ENCODE results near the gene CNTRL.
"Not testable (repeated sequence)": the region's sequence is repeated elsewhere in the genome, so short reads cannot be mapped to it uniquely, and the experiment has no call there.

The CNTRL gene

DNA sequence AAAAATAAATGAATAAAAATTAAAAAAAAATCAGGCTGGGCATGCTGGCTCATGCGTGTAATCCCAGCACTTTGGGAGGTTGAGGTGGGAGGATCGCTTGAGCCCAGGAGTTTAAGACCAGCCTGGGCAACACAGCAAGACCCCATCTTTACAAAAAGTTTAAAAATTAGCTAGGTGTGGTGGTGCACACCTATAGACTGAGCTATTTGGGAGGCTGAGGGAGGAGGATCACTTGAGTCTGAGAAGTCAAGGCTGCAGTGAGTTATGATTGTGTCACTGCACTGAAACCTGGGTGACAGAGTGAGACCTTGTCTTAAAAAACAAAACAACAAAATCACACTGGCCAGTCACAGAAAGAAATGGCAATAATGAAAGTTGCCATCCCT is 3.4 kb upstream of the CNTRL start:
- peak; percentile 50 for DNase-seq

DNA sequence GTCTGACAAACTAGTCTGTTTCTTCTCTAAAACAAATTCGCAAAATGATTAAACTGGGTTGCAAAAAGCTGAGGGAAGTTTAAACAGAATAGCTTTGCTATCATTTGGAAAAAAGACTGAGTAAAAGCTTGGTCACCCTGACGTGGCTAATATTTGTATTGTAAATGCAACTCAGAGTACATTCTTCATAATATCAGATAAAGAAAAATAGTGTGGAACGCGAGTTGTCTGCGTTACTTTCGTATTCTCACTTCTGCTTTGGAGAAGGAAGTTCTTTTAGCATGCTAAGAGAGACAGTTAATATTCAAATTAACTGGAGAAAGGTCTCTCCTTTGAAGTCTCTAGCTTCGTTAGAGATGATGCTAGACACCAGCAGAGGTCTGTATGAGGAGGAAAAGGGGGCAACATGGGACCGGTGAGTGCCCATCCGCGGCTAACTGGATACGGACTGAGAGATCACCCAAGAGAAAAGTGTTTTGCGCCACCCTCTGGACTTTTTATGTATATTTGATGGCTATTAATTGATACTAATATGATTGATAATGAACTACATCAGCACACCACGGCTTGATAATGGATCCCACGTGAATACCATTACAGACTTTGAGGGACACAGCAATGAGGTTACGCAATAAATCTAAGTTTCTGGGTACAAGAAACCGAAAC is 2.9 kb upstream of the CNTRL start:
- peak; percentile 50 for DNase-seq

DNA sequence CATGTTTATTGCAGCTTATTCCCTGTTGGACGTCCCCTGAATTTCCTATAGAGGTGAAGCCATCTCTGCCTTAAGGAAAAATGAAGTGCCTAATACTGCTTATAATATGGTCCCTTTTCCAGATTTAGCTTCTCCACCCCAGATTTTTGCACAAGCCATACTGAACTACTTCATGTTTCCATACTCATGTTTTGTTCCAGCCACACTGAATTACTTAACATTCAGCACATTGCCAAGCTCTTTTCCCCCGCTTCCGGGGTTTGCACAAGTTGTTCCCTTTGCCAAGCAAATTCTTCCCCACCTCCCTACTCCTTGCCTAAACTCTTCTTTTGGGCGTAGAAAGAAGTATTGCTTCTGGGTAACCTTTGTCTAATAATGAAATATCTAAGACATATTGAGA is 1.7 kb upstream of the CNTRL start:
- no peak for DNase-seq

DNA sequence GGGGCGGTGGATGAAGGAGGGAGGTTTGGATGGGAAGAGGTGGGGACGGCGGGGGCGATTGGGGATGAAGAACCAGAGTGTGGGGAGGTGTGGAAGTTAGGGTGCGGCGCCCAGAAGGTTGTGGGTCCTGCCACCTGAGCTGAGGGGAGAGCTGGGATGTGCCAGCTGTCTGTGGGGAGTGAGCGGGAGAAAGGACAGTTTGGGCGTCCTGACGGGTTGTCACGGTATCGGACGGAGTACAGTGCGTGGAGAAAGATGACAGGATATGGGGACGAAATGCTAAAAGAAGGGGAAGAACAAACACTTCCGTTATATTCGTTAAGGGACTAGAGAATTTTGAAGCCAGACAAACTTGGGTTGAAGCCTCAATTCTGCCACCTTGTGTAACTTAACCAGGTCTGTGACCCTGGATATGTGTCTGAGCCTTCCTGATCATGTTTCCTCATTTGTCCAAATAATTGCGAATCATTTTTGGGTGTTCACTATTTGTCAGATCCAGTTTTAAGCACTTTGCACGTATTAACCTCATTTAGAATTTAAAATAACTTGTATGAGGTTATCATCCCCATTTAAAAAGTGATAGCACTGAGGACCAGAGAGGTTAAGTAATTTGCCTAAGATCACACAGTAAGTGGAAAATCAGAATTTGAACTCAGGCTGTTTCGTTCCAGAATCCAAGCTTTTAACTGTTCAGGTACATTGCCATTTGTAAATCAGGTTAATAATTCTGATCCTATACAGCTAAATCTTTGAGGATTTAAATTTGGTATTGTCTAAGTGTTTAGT is 689 bp downstream of the CNTRL start:
- no peak for DNase-seq

- no peak for DNase-seq
These were observed 7.3 kb downstream of the CNTRL start for GRCh38 chr9:121082075-121082474.

- no peak for DNase-seq
These were observed 10.9 kb downstream of the CNTRL start for GRCh38 chr9:121085661-121086060.

DNA sequence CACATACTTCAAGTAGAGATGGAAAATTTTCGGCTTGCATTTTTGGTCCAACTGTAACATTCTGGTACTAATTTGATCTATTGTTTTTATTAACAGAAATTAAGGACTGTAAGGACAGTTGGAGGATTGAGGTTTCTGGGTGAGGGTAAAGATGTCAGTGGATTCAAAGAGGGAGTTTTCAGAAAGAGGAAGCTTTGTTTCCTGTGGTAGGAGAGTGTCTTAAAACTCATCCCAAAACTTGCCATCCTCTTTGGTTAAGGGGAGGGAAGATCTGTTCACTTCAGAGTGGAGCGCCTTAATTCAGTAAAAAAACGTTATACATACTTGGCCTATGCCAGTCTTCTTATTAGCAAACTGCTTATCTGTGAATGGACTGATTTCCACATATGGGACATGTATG is 13.8 kb downstream of the CNTRL start:
- DNase-seq = no peak

DNA sequence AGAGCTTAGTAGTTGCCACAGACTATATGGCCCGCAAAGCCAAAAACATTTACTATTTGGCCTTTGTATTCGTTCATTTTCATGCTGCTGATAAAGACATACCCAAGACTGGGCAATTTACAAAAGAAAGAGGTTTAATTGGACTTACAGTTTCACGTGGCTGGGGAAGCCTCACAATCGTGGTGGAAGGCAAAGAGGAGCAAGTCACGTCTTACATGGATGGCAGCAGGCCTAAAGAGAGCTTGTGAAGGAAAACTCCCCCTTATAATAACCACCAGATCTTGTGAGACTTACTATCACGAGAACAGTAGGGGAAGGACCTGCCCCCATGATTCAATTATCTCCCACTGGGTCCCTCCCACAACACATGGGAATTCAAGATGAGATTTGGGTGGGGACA is 16.0 kb downstream of the CNTRL start:
- not testable (repeated sequence) for DNase-seq

DNA sequence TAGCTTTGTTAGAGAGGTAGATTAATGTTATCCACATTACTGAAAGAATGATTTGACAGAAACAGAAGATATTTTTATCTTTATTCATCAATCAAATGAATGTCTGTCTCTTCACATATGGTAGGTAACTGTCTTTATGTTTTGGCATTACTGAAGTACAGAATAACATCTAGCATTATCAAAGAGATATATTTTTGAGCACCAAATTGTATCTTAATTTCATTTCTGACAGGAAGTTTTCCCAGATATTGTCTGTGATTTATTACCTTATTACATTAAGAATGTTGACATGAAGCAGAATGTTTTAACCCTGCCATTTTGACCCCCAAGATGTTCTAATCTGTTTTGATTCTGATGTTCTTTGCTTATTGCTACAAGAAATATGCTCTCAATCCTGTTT is 20.3 kb downstream of the CNTRL start:
- DNase-seq = no peak

DNA sequence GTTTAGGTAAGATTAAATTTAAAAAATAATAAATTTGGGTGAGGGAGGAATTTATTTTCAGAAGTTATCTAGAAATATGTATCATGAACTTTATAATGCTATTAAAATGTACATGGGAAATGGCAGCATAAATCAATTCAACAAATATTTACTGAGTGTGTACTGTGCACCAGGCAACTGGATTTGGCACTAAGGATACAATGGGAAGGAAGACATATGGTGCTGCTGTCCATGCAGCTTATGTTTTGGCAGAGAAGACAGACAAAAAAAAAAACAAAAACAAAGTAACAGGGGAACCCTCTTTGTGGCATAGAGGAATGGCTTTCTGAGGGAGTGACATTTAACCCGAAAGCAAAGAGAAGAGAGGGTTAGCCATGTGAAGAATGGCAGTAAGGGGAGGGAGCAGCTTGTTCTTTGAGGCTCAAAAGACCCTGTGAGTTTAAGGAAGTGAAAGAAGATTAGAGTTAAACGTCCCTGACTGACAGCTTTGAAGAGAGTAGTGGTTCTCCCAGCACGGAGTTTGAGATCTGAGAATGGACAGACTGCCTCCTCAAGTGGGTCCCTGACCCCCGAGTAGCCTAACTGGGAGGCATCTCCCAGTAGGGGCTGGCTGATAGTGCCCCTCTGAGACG is 23.9 kb downstream of the CNTRL start:
- no peak for DNase-seq

- DNase-seq = not testable (repeated sequence)
These were observed 29.3 kb downstream of the CNTRL start for GRCh38 chr9:121104054-121104453.

DNA sequence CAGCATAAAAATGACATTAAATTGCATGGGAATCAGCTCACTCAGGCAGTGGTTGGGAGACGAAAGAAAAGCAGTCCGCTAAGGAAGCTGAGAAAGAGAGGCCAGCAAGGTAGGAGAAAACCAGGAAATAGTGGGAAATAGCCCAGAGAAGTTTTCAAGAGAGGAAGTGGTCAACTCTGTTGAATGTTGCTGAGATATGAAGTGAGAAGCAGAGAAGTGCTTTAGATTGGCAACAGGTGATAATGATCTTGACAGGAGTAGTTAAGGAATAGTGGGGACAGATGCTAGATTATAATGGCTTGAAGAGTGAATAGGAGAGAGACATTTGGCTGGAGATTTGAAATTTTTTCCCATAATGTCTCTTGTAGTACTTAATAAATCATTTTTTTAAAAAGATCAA is 30.8 kb downstream of the CNTRL start:
- no peak for DNase-seq

GRCh38 chr9:121107029-121107428 is 32.3 kb downstream of the CNTRL start:
- DNase-seq = no peak

- no peak for DNase-seq
These were observed 33.1 kb downstream of the CNTRL start for GRCh38 chr9:121107881-121108280.

- DNase-seq = no peak
These were observed 40.7 kb downstream of the CNTRL start for GRCh38 chr9:121115466-121115865.

GRCh38 chr9:121118266-121118665 is 43.5 kb downstream of the CNTRL start:
- no peak for DNase-seq

DNA sequence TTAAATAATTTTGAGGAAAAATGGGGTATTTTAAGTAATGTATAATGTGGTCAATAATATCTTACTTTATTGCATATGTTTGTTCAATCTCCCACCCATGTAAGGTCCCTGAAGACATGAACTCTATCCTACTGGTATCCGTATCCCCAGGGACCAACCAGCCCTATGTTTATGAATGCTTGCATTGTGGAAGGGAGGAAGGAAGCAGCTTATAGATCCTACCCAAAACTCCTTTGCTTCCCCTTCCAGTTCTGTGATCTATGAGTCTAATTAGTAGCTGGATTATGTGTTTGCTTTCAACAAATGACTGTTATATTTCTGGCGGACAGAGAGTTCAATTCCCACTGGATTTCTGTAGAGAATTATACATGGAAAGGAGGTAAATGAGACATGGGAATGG is 45.6 kb downstream of the CNTRL start:
- no peak for DNase-seq

DNA sequence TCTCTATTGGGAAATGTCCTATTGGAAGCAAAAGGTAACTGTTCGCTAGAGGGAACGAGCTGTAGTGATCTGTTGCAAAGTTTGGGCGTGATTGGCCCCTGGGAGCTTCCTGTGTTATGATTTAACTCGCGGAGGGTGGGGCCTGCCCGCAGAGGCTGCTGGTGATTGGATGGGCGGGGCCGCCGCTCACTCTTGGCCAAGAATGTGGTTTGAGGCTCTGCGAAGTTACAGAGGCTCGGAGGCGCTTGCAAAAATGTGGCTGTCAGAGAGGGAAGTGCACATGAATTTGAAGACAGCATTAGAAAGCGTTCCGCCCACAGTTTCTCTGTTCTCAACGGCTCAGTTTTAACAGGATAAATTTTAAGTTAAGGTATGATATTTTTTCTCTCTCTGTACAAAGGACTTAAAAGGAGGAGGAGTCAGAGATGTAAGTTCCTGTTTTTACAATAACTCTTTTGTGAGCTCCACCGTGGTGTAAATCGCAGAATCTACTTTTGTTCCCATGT is 46.9 kb downstream of the CNTRL start:
- peak; percentile 97 for DNase-seq

DNA sequence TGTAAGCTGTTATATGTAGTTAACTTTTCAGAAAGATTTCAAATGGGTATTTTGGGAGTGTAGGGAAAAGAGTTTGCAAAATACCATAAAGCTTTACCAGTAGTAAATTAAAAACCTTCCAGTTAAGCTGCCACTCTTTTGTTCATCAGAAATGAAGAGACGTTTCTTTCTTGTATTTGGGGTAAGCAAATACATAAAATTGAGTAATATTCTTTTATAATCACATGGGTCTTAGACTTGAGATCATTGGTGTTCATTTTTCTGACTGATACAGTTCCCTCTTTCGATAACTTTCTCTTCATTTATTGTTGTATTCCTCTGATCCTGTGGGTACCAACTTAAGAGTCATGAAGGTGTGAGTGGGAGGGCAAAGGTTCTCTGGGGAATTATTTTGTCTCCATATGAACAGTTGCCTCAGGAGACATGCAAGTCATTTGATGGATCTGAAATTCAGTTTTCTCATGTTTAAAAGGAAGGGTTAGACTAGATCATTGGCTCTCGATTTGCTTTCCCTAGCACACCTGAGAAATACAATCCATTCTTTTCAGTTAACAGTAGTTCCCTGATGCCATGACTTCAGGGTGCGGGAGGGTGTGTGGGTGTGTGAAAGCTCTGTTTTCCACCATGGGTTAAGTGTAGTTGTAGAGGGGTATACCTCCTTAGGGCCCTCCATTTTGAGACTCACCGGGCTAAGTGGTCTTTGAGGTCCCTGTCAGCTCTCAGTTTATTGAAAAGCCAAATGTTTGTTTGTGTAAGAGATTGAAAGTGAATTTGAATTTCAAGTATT is 47.7 kb downstream of the CNTRL start:
- no peak for DNase-seq

GRCh38 chr9:121123816-121124535 is 49.2 kb downstream of the CNTRL start:
- no peak for DNase-seq

GRCh38 chr9:121125590-121125989 is 50.8 kb downstream of the CNTRL start:
- no peak for DNase-seq

DNA sequence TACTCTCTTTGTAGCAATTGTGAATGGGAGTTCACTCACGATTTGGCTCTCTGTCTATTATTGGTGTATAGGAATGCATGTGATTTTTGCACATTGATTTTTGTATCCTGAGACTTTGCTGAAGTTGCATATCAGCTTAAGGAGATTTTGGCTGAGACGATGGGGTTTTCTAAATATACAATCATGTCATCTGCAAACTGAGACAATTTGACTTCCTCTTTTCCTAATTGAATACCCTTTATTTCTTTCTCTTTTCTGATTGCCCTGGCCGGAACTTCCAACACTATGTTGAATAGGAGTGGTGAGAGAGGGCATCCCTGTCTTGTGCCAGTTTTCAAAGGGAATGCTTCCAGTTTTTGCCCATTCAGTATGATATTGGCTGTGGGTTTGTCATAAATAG is 54.6 kb downstream of the CNTRL start:
- not testable (repeated sequence) for DNase-seq
